ENCODE data around the gene KANSL1.

DNA sequence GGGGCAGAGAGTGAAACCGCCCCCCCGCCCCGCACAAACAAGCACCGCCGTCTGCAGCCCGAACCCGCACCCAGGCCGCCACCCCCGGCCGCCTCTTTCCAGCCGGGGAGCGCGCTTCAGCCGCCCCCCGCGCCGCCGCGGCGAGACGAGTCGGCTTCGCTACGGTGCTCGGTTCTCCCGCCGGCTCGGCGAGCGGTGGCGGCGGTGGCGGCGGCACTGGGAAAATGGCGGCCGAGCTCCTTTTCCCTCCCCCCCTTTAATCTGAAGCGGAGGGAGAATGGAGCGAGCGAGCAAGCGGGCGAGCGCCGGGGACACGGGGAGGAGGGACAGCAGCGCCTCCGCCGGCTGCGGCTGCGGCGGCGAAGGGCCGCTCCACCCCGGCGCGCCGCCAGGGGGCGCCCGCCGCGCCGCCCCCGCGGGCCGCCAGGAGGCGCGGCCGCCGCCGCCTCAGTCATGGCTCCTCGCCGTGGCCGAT, at the start of gene KANSL1:
- TF ChIP-seq CTCF (IDR thresholded peaks at IDR 0.05) (peak in 3 of 5 experiments; percentile 42 to 90 (median 61)), POLR2A (IDR thresholded peaks at IDR 0.05) (peak in 1 of 2 donors; percentile 54)
